GM12891 (cell line): ENCODE results near the gene PYROXD2.
"Not testable (repeated sequence)": the region's sequence is repeated elsewhere in the genome, so short reads cannot be mapped to it uniquely, and the experiment has no call there.

ENCODE experiments used
- DNase-seq: peaks from one replicate; pipeline ENCODE4 v3.0.0; 2011; ENCODE audit warnings: low spot score; ENCODE audit not compliant: insufficient read length
- FAIRE-seq: peaks from 2 replicates; lab custom pipeline; 2011; peaks lifted over from hg19 to GRCh38; lab: Jason Lieb, UNC
- PAX5 ChIP-seq: IDR thresholded peaks from 2 replicates; pipeline ENCODE4 v1.6.1; 2011; ENCODE audit warnings: low read length, moderate library complexity, mild to moderate bottlenecking; ENCODE audit not compliant: insufficient read depth, severe bottlenecking
- POLR2A ChIP-seq: IDR thresholded peaks from 2 replicates; pipeline ENCODE4 v1.6.1; 2011; ENCODE audit warnings: low read depth, low read length, control low read depth
- POLR2AphosphoS5 ChIP-seq: IDR thresholded peaks from 2 replicates; pipeline ENCODE4 v1.6.1; 2011; ENCODE audit warnings: low read depth, low read length, control low read depth
- POU2F2 ChIP-seq: IDR thresholded peaks from 2 replicates; pipeline ENCODE4 v1.6.1; 2011; ENCODE audit warnings: low read depth, mild to moderate bottlenecking, control low read depth, low read length, moderate library complexity
- SPI1 ChIP-seq: IDR thresholded peaks from 2 replicates; pipeline ENCODE4 v1.6.1; 2011; ENCODE audit warnings: low read depth, low read length, control low read depth
- TAF1 ChIP-seq: IDR thresholded peaks from 2 replicates; pipeline ENCODE4 v1.6.1; 2011; ENCODE audit warnings: low read depth, low read length, control low read depth

The PYROXD2 gene

DNA sequence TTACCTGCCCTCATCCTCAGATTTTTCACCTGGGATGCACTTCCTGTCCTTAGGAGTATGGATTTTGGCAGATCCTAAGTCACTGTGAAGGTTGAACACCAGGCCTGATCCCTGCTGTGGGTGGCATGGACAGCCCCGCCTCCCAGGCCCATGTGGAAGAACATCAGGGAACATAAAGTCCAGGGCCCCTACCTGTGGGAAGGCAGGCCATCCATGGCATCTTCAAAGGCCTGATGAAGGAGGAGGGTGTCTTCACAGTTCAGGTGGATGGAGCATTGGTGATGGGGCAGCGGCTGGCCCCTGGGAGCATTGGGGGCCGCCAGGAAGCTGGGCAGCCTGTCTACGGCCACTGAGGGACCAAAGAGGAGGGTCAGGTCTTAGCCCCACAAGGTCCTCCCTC is 24.6 kb downstream of the PYROXD2 start:
- FAIRE-seq (no peak), DNase-seq (no peak)
- TF ChIP-seq POLR2AphosphoS5 (no peak), TAF1 (no peak), POU2F2 (no peak), POLR2A (no peak), SPI1 (no peak), PAX5 (no peak)

DNA sequence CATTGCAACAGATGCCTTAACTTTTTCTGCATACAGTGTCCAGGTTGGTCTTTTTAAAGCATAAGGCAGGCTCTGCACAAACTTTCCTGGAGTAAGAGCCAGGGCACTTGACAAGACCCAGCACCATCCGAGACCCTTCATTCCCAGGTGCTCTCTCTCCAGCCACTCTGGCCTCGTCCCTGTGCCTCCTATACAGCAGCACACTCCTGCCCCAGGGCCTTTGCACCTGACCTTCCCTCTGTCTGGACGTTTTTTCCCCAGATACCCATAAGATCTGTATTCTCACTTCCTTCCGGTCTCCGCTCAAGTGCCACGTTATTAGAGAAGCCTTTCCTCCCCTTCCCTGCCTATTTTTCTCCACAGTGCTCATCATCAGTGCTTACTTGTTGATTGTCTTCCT is 25.6 kb downstream of the PYROXD2 start:
- DNase-seq = no peak
- TF ChIP-seq PAX5 (no peak), TAF1 (no peak), POLR2A (no peak), SPI1 (no peak), POU2F2 (no peak), POLR2AphosphoS5 (no peak)
- FAIRE-seq = no peak

DNA sequence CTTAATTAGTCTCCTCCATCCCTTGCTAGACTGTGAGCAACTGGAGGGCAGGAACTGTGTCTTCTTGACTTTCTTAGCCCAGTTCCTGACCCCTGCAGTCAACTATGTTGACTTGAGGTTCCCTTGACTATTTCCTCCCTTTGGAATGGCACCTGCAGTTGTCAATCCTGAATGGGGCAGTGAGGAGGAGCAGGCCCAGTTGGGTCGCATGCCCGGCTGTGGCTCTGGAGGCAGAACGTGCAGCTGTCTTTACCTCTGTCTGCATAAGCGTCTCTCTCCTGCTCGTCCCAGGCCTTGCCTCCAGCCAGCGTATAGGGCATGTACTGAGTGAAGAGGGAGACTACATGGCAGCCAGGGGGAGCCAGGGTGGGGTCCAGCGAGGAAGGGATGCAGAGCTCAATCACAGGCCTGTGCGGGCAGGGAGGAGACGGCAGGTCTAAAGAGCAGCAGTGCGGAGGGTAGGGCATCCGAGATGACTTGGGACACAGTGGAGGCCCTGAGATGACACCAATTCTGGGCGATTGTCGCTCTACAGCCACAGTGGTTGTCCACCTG is 26.8 kb downstream of the PYROXD2 start:
- DNase-seq = no peak
- FAIRE-seq = no peak

DNA sequence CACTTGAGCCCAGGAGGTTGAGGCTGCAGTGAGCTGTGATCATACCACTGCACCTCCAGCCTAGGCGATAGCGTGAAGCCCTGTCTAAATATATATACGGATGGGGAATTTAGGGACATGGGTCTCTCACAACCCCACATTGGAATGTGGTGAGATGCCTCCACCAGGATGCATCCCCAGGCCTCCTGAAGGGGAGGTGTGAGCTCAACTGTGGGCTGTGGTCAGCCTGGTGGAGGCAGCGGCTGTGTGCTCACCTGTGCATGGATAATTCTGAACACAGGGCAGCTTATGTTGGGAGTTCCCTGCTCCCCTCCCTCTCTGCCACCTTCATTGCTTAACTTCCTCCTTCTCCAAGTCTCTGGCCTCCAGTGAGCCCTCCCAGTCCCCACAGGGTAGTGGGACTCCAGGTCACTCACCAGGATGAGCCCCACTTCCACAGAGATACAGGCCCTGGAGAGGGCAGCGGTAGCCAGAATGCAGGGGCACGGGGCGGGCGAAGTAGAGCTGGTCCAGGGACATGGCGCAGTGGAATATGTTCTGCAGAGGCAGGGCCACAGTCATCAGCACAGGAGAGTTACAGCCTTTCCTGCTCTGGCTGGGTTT is 30.4 kb downstream of the PYROXD2 start:
- TF ChIP-seq TAF1 = no peak
- no peak for TF ChIP-seq POLR2AphosphoS5
- TF ChIP-seq PAX5 = no peak
- TF ChIP-seq POLR2A = no peak
- no peak for TF ChIP-seq SPI1
- TF ChIP-seq POU2F2 = no peak
- FAIRE-seq (no peak), DNase-seq (no peak)

More for the DNA sequence above, 26.8 kb downstream of the PYROXD2 start:
- TF ChIP-seq POLR2A = no peak
- TF ChIP-seq TAF1 = no peak
- no peak for TF ChIP-seq SPI1
- TF ChIP-seq PAX5 = no peak
- no peak for TF ChIP-seq POLR2AphosphoS5
- TF ChIP-seq POU2F2 = no peak

GRCh38 chr10:98383869-98384268 is 31.1 kb downstream of the PYROXD2 start:
- DNase-seq (no peak), FAIRE-seq (no peak)
- no peak for TF ChIP-seq POLR2A

GRCh38 chr10:98383134-98383667 is 31.8 kb downstream of the PYROXD2 start:
- FAIRE-seq = not testable (repeated sequence)

GRCh38 chr10:98382691-98383101 is 32.3 kb downstream of the PYROXD2 start:
- FAIRE-seq = no peak
- no peak for DNase-seq
- TF ChIP-seq SPI1 (no peak), TAF1 (no peak), POLR2AphosphoS5 (no peak), POU2F2 (no peak), PAX5 (no peak), POLR2A (no peak)

More at GRCh38 chr10:98383134-98383667, 31.8 kb downstream of the PYROXD2 start:
- not testable (repeated sequence) for DNase-seq

GRCh38 chr10:98380493-98381339 is 34.3 kb downstream of the PYROXD2 start:
- TF ChIP-seq POLR2A (no peak), POU2F2 (no peak), POLR2AphosphoS5 (no peak), TAF1 (no peak), SPI1 (no peak), PAX5 (no peak)
- FAIRE-seq (no peak), DNase-seq (no peak)

DNA sequence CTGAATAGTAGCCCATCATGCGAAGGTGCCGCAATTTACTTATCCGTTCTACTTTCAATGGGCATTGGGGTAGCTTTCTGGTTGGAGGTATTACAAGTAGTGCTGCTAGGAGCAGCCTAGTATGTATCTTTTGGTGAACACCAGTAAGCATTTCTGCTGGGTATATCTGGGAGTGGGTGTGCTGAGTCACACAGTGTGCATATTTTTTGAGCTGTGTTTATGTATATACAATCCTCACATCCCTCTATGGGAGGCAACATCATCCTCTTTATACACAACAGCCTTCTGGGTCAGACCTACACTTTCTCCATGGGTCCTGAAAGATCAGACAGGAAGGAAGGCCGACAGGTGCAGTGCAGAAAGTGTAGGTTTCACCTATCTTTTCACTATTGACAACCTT is 36.3 kb downstream of the PYROXD2 start:
- peak; percentile 9 for FAIRE-seq
- DNase-seq = no peak
- TF ChIP-seq PAX5 = no peak
- no peak for TF ChIP-seq POU2F2
- TF ChIP-seq POLR2AphosphoS5 = no peak
- TF ChIP-seq SPI1 = no peak
- TF ChIP-seq POLR2A = no peak
- no peak for TF ChIP-seq TAF1

GRCh38 chr10:98377536-98377935 is 37.4 kb downstream of the PYROXD2 start:
- no peak for DNase-seq
- no peak for FAIRE-seq

More at GRCh38 chr10:98377536-98377935, 37.4 kb downstream of the PYROXD2 start:
- TF ChIP-seq POLR2A = no peak
